K562 (cell line): ENCODE measurements around the gene KIAA1958. TPM values are rescaled to one million over a fixed set of nuclear protein-coding genes. Genes with fewer than 3 reads are reported as not detected.
A peak's percentile ranks its signal among the peaks of the same experiment; 100 is the strongest.

Experiments
- ADNP ChIP-seq: fragments of 200-800 bp; sonication (Bioruptor generic); IDR thresholded peaks from 2 replicates; pipeline ENCODE4 v1.6.1; 2016; ENCODE audit warnings: missing genetic modification characterization, missing compliant biosample characterization
- ASH1L ChIP-seq: fragments of 450-650 bp; IDR thresholded peaks from 2 replicates; pipeline ENCODE4 v1.6.1; 2018; ENCODE audit warnings: borderline replicate concordance, mild to moderate bottlenecking, low read depth; ENCODE audit not compliant: partially characterized antibody
- BCLAF1 ChIP-seq, 2 experiments: fragments of 450-650 bp in 1 of 2; IDR thresholded peaks; 2 replicates each; pipeline ENCODE4 v1.6.1; 2011 to 2017; ENCODE audit warnings: low read depth in 2 of 2, antibody characterized with exemption in 1 of 2, borderline replicate concordance in 1 of 2, low read length in 1 of 2, mild to moderate bottlenecking in 1 of 2, mixed read lengths in 1 of 2; ENCODE audit not compliant: control insufficient read depth in 1 of 2
- CBX3 ChIP-seq, 2 experiments: IDR thresholded peaks; 1 replicate in 1 of 2; 2 replicates in 1 of 2; pipeline ENCODE4 v1.6.1; 2012; ENCODE audit warnings: inconsistent platforms in 2 of 2, low read length in 2 of 2, borderline replicate concordance in 1 of 2, control low read depth in 1 of 2
- CBX8 ChIP-seq: fragments of 200-600 bp; sonication (generic); IDR thresholded peaks from 2 replicates; pipeline ENCODE4 v1.6.1; 2012; ENCODE audit warnings: borderline replicate concordance, mixed run types, low read depth, mild to moderate bottlenecking, moderate library complexity, mixed read lengths, low read length, control low read depth, inconsistent platforms; ENCODE audit not compliant: poor library complexity, severe bottlenecking; ENCODE audit errors: extremely low read depth
- FOXJ3 ChIP-seq: sonication (generic); formaldehyde crosslinking; IDR thresholded peaks from 2 replicates; pipeline ENCODE4 v1.4.0; 2020; ENCODE audit warnings: mild to moderate bottlenecking, missing genetic modification reagents
- HDGF ChIP-seq: fragments of 450-650 bp; IDR thresholded peaks from 2 replicates; pipeline ENCODE4 v1.6.1; 2016
- PHTF2 ChIP-seq: fragments of 250-450 bp; sonication (Bioruptor Pico); IDR thresholded peaks from 2 replicates; pipeline ENCODE4 v1.5.0; 2021; ENCODE audit warnings: mild to moderate bottlenecking
- PRMT5 ChIP-seq: sonication (generic); formaldehyde crosslinking; IDR thresholded peaks from 2 replicates; pipeline ENCODE4 v1.5.0; 2020; ENCODE audit warnings: missing genetic modification reagents
- PTRF ChIP-seq: fragments of 450-650 bp; IDR thresholded peaks from 2 replicates; pipeline ENCODE4 v1.6.1; 2016; ENCODE audit warnings: mild to moderate bottlenecking, missing genetic modification characterization, missing compliant biosample characterization
- RERE ChIP-seq: sonication (generic); formaldehyde crosslinking; IDR thresholded peaks from 2 replicates; pipeline ENCODE4 v1.8.0; 2023; ENCODE audit warnings: missing genetic modification reagents, mild to moderate bottlenecking, borderline replicate concordance
- SUPT5H ChIP-seq: fragments of 450-650 bp; IDR thresholded peaks from 2 replicates; pipeline ENCODE4 v1.6.1; 2016
- XRCC3 ChIP-seq: fragments of 450-650 bp; IDR thresholded peaks from 2 replicates; pipeline ENCODE4 v1.6.1; 2017; ENCODE audit warnings: mild to moderate bottlenecking, moderate library complexity
- polyA plus RNA-seq, 8 experiments: library from polyadenylated mRNA; depleted of rRNA in 4 of 8; stranded (reverse) in 5 of 8; unstranded in 3 of 8; fragments of >200 nt; fragmentation: Nextera tagmentation in 2 of 8; fragmentation: Illumina TruSeq in 1 of 8; extraction: Ambion mirVana in 2 of 8; extraction: Trizol in 1 of 8; gene quantifications; 2 replicates each; pipeline versions ENCODE4 v1.2.1 to v1.2.3, GENCODE V29; 2011 to 2014; ENCODE audit warnings: inconsistent platforms in 1 of 8, missing spikeins in 1 of 8
- total RNA-seq, 7 experiments: library from RNA; depleted of rRNA in 6 of 7; stranded (reverse); fragments of >200 nt in 6 of 7; fragmentation: Illumina TruSeq in 2 of 7; extraction: Trizol in 2 of 7; gene quantifications; 2 replicates each; pipeline versions ENCODE4 v1.2.1 to v1.2.3, GENCODE V29; 2011 to 2021; ENCODE audit warnings: low replicate concordance in 1 of 7
- TF ChIP-seq, protein P1 (sequence below): sonication (generic); formaldehyde crosslinking; IDR thresholded peaks from 2 replicates; pipeline ENCODE4 v1.8.1; 2022; ENCODE audit warnings: missing genetic modification reagents
- TF ChIP-seq, protein P2 (sequence below), 2 experiments: fragments of 450-650 bp in 1 of 2; sonication (generic) in 1 of 2; formaldehyde crosslinking; conservative IDR thresholded peaks; 2 replicates each; pipeline versions ENCODE4 v1.4.0 to v1.8.1; 2020 to 2022; ENCODE audit warnings: mild to moderate bottlenecking in 1 of 2, missing genetic modification reagents in 1 of 2

Gene KIAA1958
- total and polyA plus RNA-seq, 9 of the 15 experiments (the other 6 are each of a cell fraction or from before 2014, with no cell fraction given) = 1.1 to 16.0 (median 10.1) TPM

DNA sequence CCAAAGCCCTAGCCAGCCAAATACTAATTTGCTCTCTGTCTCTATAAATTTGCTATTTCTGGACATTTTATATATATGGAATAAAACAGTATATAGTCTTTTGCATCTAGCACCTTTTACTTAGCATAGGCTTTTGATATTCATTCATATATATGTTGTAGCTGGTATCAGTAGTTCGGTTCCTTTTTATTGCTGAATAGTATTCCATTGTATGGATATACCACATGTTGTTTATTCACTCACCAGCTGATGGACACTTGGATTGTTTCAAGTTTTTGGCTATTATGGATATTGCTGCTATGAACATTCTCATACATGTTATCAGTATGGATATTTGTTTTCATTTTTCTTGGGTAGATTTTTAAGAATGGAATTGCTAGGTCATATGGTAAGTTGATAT, 23.8 kb upstream of the KIAA1958 start (continued):
- TF ChIP-seq, protein P1, sequence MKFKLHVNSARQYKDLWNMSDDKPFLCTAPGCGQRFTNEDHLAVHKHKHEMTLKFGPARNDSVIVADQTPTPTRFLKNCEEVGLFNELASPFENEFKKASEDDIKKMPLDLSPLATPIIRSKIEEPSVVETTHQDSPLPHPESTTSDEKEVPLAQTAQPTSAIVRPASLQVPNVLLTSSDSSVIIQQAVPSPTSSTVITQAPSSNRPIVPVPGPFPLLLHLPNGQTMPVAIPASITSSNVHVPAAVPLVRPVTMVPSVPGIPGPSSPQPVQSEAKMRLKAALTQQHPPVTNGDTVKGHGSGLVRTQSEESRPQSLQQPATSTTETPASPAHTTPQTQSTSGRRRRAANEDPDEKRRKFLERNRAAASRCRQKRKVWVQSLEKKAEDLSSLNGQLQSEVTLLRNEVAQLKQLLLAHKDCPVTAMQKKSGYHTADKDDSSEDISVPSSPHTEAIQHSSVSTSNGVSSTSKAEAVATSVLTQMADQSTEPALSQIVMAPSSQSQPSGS (CRISPR knock-in tag) = no peak
- TF ChIP-seq PRMT5 (no peak), CBX3 (IDR thresholded peaks at IDR 0.05; ENCODE audit: borderline replicate concordance in 1 of 2, low read length in 2 of 2) (peak in 1 of 2 experiments; percentile 56; a peak in 1 of 3 replicates), FOXJ3 (CRISPR knock-in tag) (no peak), RERE (CRISPR knock-in tag) (no peak), PHTF2 (CRISPR knock-in tag) (no peak), HDGF (no peak), ADNP (peak; percentile 50; the same call in 1 of the 2 replicates), SUPT5H (no peak), BCLAF1 (IDR thresholded peaks at IDR 0.05; ENCODE audit: borderline replicate concordance in 1 of 2, control insufficient read depth in 1 of 2, low read depth in 2 of 2, low read length in 1 of 2) (no peak), CBX8 (no peak), PTRF (tag) (no peak), XRCC3 (no peak), ASH1L (no peak)
- TF ChIP-seq, protein P2, sequence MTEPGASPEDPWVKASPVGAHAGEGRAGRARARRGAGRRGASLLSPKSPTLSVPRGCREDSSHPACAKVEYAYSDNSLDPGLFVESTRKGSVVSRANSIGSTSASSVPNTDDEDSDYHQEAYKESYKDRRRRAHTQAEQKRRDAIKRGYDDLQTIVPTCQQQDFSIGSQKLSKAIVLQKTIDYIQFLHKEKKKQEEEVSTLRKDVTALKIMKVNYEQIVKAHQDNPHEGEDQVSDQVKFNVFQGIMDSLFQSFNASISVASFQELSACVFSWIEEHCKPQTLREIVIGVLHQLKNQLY (CRISPR knock-in tag; conservative IDR thresholded peaks at IDR 0.05) = no peak
- TF ChIP-seq, all 486 proteins: peak for 7
